Right lobe of liver (tissue), 6 donors: ENCODE measurements around the gene ABCA6. TPM values are rescaled to one million over a fixed set of nuclear protein-coding genes. Genes with fewer than 3 reads are reported as not detected.

ENCODE experiments used
- ATAC-seq, 4 donors: fragments of 200-7000 bp; cut with Tn5 transposase; one replicate each; pipeline ENCODE4 v1.9.1; 2020; ENCODE audit warnings: mild to moderate bottlenecking in 4 of 4, moderate library complexity in 4 of 4
- DNase-seq, 3 donors: peaks; one replicate each; pipeline ENCODE4 v3.0.0-alpha.2; 2020
- H3K27ac ChIP-seq, 3 donors: fragments of 200-600 bp; one replicate each; pipeline ENCODE4 v1.8.0; 2022
- H3K27me3 ChIP-seq, 2 donors: fragments of 200-600 bp; one replicate each; pipeline ENCODE4 v1.8.0; 2022
- H3K36me3 ChIP-seq, 4 donors: fragments of 200-600 bp; sonication (generic) in 1 of 4; one replicate each; pipeline versions ENCODE4 v1.5.1 to v1.8.0; 2017 to 2022; ENCODE audit warnings: control low read depth in 1 of 4
- H3K4me1 ChIP-seq, 4 donors: fragments of 200-600 bp; sonication (generic) in 1 of 4; one replicate each; pipeline versions ENCODE4 v1.5.1 to v1.8.0; 2017 to 2022; ENCODE audit warnings: control low read depth in 1 of 4
- H3K4me3 ChIP-seq, 3 donors: fragments of 200-600 bp; one replicate each; pipeline ENCODE4 v1.8.0; 2022
- H3K9me3 ChIP-seq, 4 donors: fragments of 200-600 bp; sonication (generic) in 1 of 4; one replicate each; pipeline versions ENCODE4 v1.5.1 to v1.8.0; 2017 to 2022; ENCODE audit warnings: control low read depth in 1 of 4
- POLR2A ChIP-seq: fragments of 450-650 bp; IDR thresholded peaks from one replicate; pipeline ENCODE4 v1.6.1; 2017; ENCODE audit warnings: antibody characterized with exemption, mild to moderate bottlenecking
- WGBS: methylation state at CpG from one replicate; pipeline ENCODE4 v1.1.6; 2018; ENCODE audit warnings: low coverage, low lambda C conversion rate; ENCODE audit not compliant: insufficient coverage; ENCODE audit errors: missing lambda C conversion rate; 5-methylcytosine and 5-hydroxymethylcytosine counted together
- intact Hi-C, 2 donors: fragments of 100-400 bp; cut with DNase I; formaldehyde crosslinking; loops; one replicate each; pipeline versions ENCODE4 v1.11.2 to v1.14.1; 2022
- total RNA-seq, 6 experiments: library from RNA; depleted of rRNA in 2 of 6; stranded (reverse); fragments of >200 nt in 2 of 6; fragmentation: NEBNext Ultra II Directional in 3 of 6; extraction: Animal tissue kit (Norgen Biotek cat#: 25700) in 3 of 6; gene quantifications; one replicate each; pipeline versions ENCODE4 v1.1.0 to v1.2.4, GENCODE V29; 2016 to 2023
- TF ChIP-seq, protein P1 (sequence below), 4 donors: fragments of 200-600 bp in 3 of 4; fragments of 450-650 bp in 1 of 4; IDR thresholded peaks; one replicate each; pipeline versions ENCODE4 v1.5.1 to v1.8.0; 2016 to 2022; ENCODE audit warnings: antibody characterized with exemption in 4 of 4, mild to moderate bottlenecking in 2 of 4
- donor health status: DM: no; HTN: yes; CAD: no.
- donor health status: DM: no; HTN: no; CAD: no.
- donor health status: DM: no; HTN: no; CAD: no.
- donor health status: DM: no; HTN: yes; CAD: no.
- donor health status: DM: no; HTN: yes; CAD: no.

ABCA6 gene
- total RNA-seq, 6 experiments from 2014 or later: 54.7 to 155 (median 86.2) TPM

DNA sequence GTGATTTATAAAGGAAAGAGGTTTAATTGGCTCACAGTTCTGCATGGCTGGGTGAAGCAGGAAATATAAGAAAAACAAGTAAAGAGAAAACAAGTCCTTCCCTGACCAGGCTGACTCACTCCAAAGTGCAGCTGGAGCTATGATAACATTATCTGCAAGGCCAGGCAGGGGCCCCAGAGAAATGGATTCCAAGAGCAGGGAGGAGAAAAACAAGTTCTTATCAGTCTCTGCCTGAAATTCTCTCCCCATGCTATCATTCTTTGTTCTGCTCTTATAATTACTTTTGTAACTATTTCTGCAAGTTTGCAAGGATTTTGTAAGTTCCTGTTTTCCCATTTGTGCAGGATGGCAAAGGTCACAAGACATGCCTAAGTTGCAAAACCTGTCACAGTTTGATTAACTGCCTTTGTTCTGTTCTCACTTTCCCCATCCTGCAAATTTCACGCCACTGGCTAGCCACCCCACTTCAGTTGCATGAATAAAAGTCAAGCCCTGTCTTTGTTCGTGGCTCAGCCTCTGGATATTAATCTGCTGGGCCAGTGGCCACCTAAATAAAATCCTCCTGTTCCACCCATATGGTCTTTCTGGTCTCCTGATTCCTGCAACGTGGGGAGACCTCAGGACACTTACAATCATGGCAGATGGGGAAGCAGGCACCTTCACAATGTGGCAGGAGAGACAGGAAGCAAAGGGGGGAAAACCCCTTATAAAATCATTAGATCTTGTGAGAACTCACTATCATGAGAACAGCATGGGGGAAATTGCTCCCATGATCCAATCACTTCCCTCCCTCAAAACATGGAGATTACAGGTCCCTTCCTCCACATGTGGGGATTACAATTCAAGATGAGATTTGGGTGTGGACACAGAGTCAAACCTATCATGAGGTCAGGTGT is 94.1 kb downstream of the ABCA6 start:
- ATAC-seq: peak; percentile 87 to 93 (median 92)
- TF ChIP-seq, protein P1, sequence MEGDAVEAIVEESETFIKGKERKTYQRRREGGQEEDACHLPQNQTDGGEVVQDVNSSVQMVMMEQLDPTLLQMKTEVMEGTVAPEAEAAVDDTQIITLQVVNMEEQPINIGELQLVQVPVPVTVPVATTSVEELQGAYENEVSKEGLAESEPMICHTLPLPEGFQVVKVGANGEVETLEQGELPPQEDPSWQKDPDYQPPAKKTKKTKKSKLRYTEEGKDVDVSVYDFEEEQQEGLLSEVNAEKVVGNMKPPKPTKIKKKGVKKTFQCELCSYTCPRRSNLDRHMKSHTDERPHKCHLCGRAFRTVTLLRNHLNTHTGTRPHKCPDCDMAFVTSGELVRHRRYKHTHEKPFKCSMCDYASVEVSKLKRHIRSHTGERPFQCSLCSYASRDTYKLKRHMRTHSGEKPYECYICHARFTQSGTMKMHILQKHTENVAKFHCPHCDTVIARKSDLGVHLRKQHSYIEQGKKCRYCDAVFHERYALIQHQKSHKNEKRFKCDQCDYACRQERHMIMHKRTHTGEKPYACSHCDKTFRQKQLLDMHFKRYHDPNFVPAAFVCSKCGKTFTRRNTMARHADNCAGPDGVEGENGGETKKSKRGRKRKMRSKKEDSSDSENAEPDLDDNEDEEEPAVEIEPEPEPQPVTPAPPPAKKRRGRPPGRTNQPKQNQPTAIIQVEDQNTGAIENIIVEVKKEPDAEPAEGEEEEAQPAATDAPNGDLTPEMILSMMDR (IDR thresholded peaks at IDR 0.05): no peak
- TF ChIP-seq POLR2A: no peak
- Histone ChIP-seq H3K36me3 (peaks cover 0 to 23% (median 6%) of the 10 kb centered on the region in 4 donors), H3K4me3 (no peak overlapping the region), H3K27me3 (no peaks in the 10 kb centered on the region), H3K4me1 (peaks cover 0 to 16% (median 3%) of the 10 kb centered on the region in 4 donors), H3K9me3 (no peaks in the 10 kb centered on the region), H3K27ac (peak overlapping the region; percentile 12 to 57 (median 37))
- WGBS: 8% methylated on average over 3 of the region's 3 CpGs
- peak; percentile 57 to 62 (median 59) for DNase-seq
- intact Hi-C loops: no loop called here

DNA sequence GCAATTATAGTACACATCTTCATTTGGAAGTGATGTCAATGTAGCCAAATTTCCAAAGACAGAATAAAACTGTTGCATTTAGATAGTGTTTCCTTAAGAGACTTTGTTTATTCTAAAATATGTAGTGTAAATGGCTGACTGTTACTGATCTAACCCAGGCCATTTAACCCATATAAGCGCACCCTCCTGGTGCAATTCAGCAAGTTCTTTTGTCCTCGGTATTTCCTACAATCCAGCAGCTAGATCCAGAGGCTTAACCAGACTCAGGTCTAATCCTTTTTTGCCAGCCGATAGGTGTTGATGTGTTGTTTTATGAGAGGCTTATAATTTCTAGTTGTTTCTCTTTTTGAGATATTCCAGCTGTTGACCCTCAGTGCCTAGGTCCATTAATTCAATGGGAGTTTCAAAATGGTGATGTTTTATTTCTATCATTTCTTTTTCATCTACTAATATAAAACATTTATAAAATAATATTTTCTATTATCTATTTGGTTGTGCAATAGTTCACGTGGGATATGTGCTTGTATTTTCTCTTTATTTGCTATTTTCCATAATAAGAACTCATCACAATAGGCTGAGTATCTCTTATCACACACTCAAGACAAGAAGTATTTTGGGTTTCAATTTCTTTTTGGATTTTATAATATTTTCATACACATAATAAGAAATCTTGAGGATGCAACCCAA is 95.4 kb downstream of the ABCA6 start:
- TF ChIP-seq, protein P1 (IDR thresholded peaks at IDR 0.05): no peak
- no peak for TF ChIP-seq POLR2A
- H3K27me3 ChIP-seq: no peaks in the 10 kb centered on the region
- H3K27ac ChIP-seq: no peak overlapping the region
- WGBS: 63% methylated on average over 4 of the region's 4 CpGs
- intact Hi-C loops: no loop called here
- peaks cover 0 to 16% (median 3%) of the 10 kb centered on the region in 4 donors for H3K4me1 ChIP-seq
- DNase-seq (no peak), ATAC-seq (no peak)
- no peaks in the 10 kb centered on the region for H3K9me3 ChIP-seq
- no peak overlapping the region for H3K4me3 ChIP-seq
- H3K36me3 ChIP-seq: peaks cover 0 to 23% (median 6%) of the 10 kb centered on the region in 4 donors

DNA sequence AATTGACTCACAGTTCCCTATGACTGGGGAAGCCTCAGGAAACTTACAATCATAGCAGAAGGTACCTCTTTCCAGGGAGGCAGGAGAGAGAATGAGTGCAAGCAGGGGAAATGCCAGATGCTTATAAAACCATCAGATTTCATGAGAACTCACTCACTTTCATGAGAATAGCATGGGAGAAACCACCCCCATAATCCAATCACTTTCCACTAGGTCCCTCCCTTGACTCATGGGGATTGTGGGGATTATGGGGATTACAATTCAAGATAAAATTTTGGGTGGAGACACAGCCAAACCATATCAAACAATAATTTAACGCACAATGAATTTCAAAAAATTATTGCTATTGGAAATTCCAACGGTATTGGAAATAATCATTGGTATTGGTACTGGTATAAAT is 96.0 kb downstream of the ABCA6 start:
- ATAC-seq (no peak), DNase-seq (no peak)
- 90% methylated on average over 2 of the region's 2 CpGs for WGBS
- peaks cover 0 to 16% (median 3%) of the 10 kb centered on the region in 4 donors for H3K4me1 ChIP-seq
- H3K27me3 ChIP-seq: no peaks in the 10 kb centered on the region
- peaks cover 0 to 23% (median 6%) of the 10 kb centered on the region in 4 donors for H3K36me3 ChIP-seq
- H3K9me3 ChIP-seq: no peaks in the 10 kb centered on the region
- intact Hi-C loops: no loop called here
- H3K4me3 ChIP-seq: no peak overlapping the region
- no peak overlapping the region for H3K27ac ChIP-seq
- TF ChIP-seq POLR2A: no peak
- TF ChIP-seq, protein P1 (IDR thresholded peaks at IDR 0.05): no peak

DNA sequence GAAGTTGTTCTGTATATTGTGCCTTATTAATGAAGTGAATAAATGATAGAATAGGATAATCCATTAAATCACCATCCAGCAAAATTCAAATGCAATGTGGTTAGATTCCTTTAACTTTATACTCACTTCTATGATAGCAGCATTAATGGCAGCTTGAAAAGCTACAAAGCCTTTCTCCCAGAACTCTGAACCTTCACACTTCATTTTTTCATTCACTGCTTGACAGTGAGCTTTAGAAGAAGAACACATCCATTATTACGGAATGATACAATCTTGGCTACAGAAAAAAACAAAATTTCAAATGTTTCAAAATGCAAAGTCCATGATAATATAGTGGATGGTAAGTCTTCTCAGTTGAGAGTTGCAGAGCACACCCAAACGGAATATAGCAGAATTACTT is 97.3 kb downstream of the ABCA6 start:
- Histone ChIP-seq H3K36me3 (peaks cover 0 to 23% (median 6%) of the 10 kb centered on the region in 4 donors), H3K4me3 (no peak overlapping the region), H3K4me1 (peaks cover 0 to 16% (median 3%) of the 10 kb centered on the region in 4 donors), H3K27me3 (no peaks in the 10 kb centered on the region), H3K27ac (no peak overlapping the region), H3K9me3 (no peaks in the 10 kb centered on the region)
- 93% methylated on average over 2 of the region's 2 CpGs for WGBS
- TF ChIP-seq, protein P1 (IDR thresholded peaks at IDR 0.05): no peak
- ATAC-seq (no peak), DNase-seq (no peak)
- intact Hi-C loops: no loop called here
